Karpas-422 (cell line): ENCODE data around the gene PTPRD. TPM values are rescaled to one million over a fixed set of nuclear protein-coding genes. Genes with fewer than 3 reads are reported as not detected.

ENCODE experiments used
- DNase-seq: peaks from one replicate; pipeline ENCODE4 v3.0.0-alpha.2; 2015
- H2AFZ ChIP-seq: fragments of 200-600 bp; sonication (generic); 2 replicates; pipeline ENCODE4 v1.6.1; 2014; ENCODE audit warnings: antibody characterized with exemption, low read length, mixed read lengths
- H3K27ac ChIP-seq: fragments of 200-600 bp; sonication (generic); 2 replicates; pipeline ENCODE4 v1.5.1; 2014; ENCODE audit warnings: mild to moderate bottlenecking, low read length, moderate library complexity
- H3K27me3 ChIP-seq: fragments of 200-600 bp; sonication (generic); 2 replicates; pipeline ENCODE4 v1.6.1; 2014; ENCODE audit warnings: low read length, mixed read lengths
- H3K36me3 ChIP-seq: fragments of 200-600 bp; sonication (generic); 2 replicates; pipeline ENCODE4 v1.6.1; 2014; ENCODE audit warnings: low read length, mixed read lengths; ENCODE audit not compliant: insufficient read depth
- H3K4me1 ChIP-seq: fragments of 200-600 bp; sonication (generic); 2 replicates; pipeline ENCODE4 v1.6.1; 2014; ENCODE audit warnings: mild to moderate bottlenecking, low read length, mixed read lengths
- H3K4me2 ChIP-seq: fragments of 200-600 bp; sonication (generic); 2 replicates; pipeline ENCODE4 v1.6.1; 2014; ENCODE audit warnings: low read length, low read depth, mild to moderate bottlenecking; ENCODE audit not compliant: poor library complexity, severe bottlenecking
- H3K4me3 ChIP-seq: fragments of 200-600 bp; sonication (generic); 2 replicates; pipeline ENCODE4 v1.5.1; 2014; ENCODE audit warnings: mild to moderate bottlenecking, antibody characterized with exemption, low read length, mixed read lengths
- H3K79me2 ChIP-seq: fragments of 200-600 bp; sonication (generic); 2 replicates; pipeline ENCODE4 v1.6.1; 2014; ENCODE audit warnings: mild to moderate bottlenecking, low read length, mixed read lengths
- H3K9ac ChIP-seq: fragments of 200-600 bp; sonication (generic); 2 replicates; pipeline ENCODE4 v1.6.0; 2014; ENCODE audit warnings: low read length
- H3K9me2 ChIP-seq: fragments of 200-600 bp; sonication (generic), shearing (Covaris generic); replicated peaks from 2 replicates; pipeline ENCODE4 v1.6.0; 2014; ENCODE audit warnings: mild to moderate bottlenecking, low read length, moderate library complexity; ENCODE audit not compliant: insufficient read depth
- H3K9me3 ChIP-seq: fragments of 300-700, 200-600 bp; sonication (generic); 2 replicates; pipeline ENCODE4 v1.6.1; 2014; ENCODE audit warnings: low read length, mixed read lengths
- H4K20me1 ChIP-seq: fragments of 200-600 bp; sonication (generic); 2 replicates; pipeline ENCODE4 v1.6.1; 2014; ENCODE audit warnings: mild to moderate bottlenecking, antibody characterized with exemption, low read length, low read depth; ENCODE audit not compliant: insufficient read depth
- total RNA-seq: library from RNA; depleted of rRNA; stranded (reverse); fragments of >200 nt; shearing (Covaris generic); gene quantifications from 2 replicates; pipeline ENCODE4 v1.2.3, GENCODE V29; 2014; ENCODE audit warnings: low replicate concordance

The PTPRD gene
- total RNA-seq, 1 experiment from 2014 or later, result 0.63 TPM

- no peaks in the 10 kb centered on the region for H3K79me2 ChIP-seq
- H3K9me3 ChIP-seq, result peaks cover 11% of the 10 kb centered on the region
- no peaks in the 10 kb centered on the region; the same call in 1 of the 2 replicates for H3K36me3 ChIP-seq
- no peaks in the 10 kb centered on the region for H4K20me1 ChIP-seq
- no peak overlapping the region for H3K9ac ChIP-seq
- no peak for DNase-seq
- no peak overlapping the region for H3K4me3 ChIP-seq
- H3K4me1 ChIP-seq, result no peaks in the 10 kb centered on the region
- H3K9me2 ChIP-seq, result no peaks in the 10 kb centered on the region
- H3K27me3 ChIP-seq, result no peaks in the 10 kb centered on the region
- H3K27ac ChIP-seq, result no peak overlapping the region
- no peak overlapping the region for H2AFZ ChIP-seq
- no peak overlapping the region for H3K4me2 ChIP-seq
Measured at GRCh38 chr9:8724284-8725018, 1888.4 kb downstream of the PTPRD start.

GRCh38 chr9:8723195-8723594 lies 1889.6 kb downstream of the PTPRD start:
- H3K27ac ChIP-seq, result no peak overlapping the region
- no peak overlapping the region for H3K4me2 ChIP-seq
- no peaks in the 10 kb centered on the region for H3K4me1 ChIP-seq
- no peak overlapping the region for H3K9ac ChIP-seq
- H3K79me2 ChIP-seq, result no peaks in the 10 kb centered on the region
- H3K27me3 ChIP-seq, result no peaks in the 10 kb centered on the region
- DNase-seq, result no peak
- H3K9me2 ChIP-seq, result no peaks in the 10 kb centered on the region
- H4K20me1 ChIP-seq, result no peaks in the 10 kb centered on the region
- no peak overlapping the region for H2AFZ ChIP-seq
- no peaks in the 10 kb centered on the region; the same call in 1 of the 2 replicates for H3K36me3 ChIP-seq
- no peak overlapping the region for H3K4me3 ChIP-seq
- H3K9me3 ChIP-seq, result peaks cover 5% of the 10 kb centered on the region

- Histone ChIP-seq H3K4me1 (no peaks in the 10 kb centered on the region), H3K4me2 (no peak overlapping the region), H4K20me1 (no peaks in the 10 kb centered on the region), H3K79me2 (no peaks in the 10 kb centered on the region), H3K9ac (no peak overlapping the region), H3K9me2 (no peaks in the 10 kb centered on the region), H3K4me3 (no peak overlapping the region), H3K27me3 (no peaks in the 10 kb centered on the region), H3K27ac (no peak overlapping the region), H2AFZ (no peak overlapping the region), H3K36me3 (no peaks in the 10 kb centered on the region), H3K9me3 (peaks cover 4% of the 10 kb centered on the region)
- no peak for DNase-seq
Measured at GRCh38 chr9:8719833-8720486, 1892.8 kb downstream of the PTPRD start.

GRCh38 chr9:8718121-8718725 lies 1894.6 kb downstream of the PTPRD start:
- Histone ChIP-seq H3K4me1 (no peaks in the 10 kb centered on the region), H3K27ac (no peak overlapping the region), H3K27me3 (no peaks in the 10 kb centered on the region), H3K9me3 (peaks cover 4% of the 10 kb centered on the region), H2AFZ (no peak overlapping the region), H3K4me3 (no peak overlapping the region), H3K9ac (no peak overlapping the region), H3K4me2 (no peak overlapping the region), H3K9me2 (no peaks in the 10 kb centered on the region), H3K79me2 (no peaks in the 10 kb centered on the region), H3K36me3 (no peaks in the 10 kb centered on the region), H4K20me1 (no peaks in the 10 kb centered on the region)
- no peak for DNase-seq

GRCh38 chr9:8717146-8717545 lies 1895.7 kb downstream of the PTPRD start:
- no peaks in the 10 kb centered on the region for H3K9me2 ChIP-seq
- no peak for DNase-seq
- H3K9ac ChIP-seq, result no peak overlapping the region
- peaks cover 4% of the 10 kb centered on the region for H3K9me3 ChIP-seq
- H4K20me1 ChIP-seq, result no peaks in the 10 kb centered on the region
- H3K4me3 ChIP-seq, result no peak overlapping the region
- no peaks in the 10 kb centered on the region for H3K36me3 ChIP-seq
- no peaks in the 10 kb centered on the region for H3K4me1 ChIP-seq
- H3K79me2 ChIP-seq, result no peaks in the 10 kb centered on the region
- H3K27me3 ChIP-seq, result no peaks in the 10 kb centered on the region
- no peak overlapping the region for H3K27ac ChIP-seq
- no peak overlapping the region for H3K4me2 ChIP-seq
- no peak overlapping the region for H2AFZ ChIP-seq

- peaks cover 4% of the 10 kb centered on the region for H3K9me3 ChIP-seq
- no peak overlapping the region for H3K4me3 ChIP-seq
- no peaks in the 10 kb centered on the region for H3K9me2 ChIP-seq
- H4K20me1 ChIP-seq, result no peaks in the 10 kb centered on the region
- H3K9ac ChIP-seq, result no peak overlapping the region
- no peaks in the 10 kb centered on the region for H3K4me1 ChIP-seq
- no peak overlapping the region for H2AFZ ChIP-seq
- H3K27me3 ChIP-seq, result no peaks in the 10 kb centered on the region
- no peaks in the 10 kb centered on the region for H3K79me2 ChIP-seq
- no peaks in the 10 kb centered on the region for H3K36me3 ChIP-seq
- no peak overlapping the region for H3K4me2 ChIP-seq
- no peak for DNase-seq
- H3K27ac ChIP-seq, result no peak overlapping the region
Measured at GRCh38 chr9:8715788-8716187, 1897.0 kb downstream of the PTPRD start.

- Histone ChIP-seq H3K4me1 (no peaks in the 10 kb centered on the region), H3K27me3 (no peaks in the 10 kb centered on the region), H3K79me2 (no peaks in the 10 kb centered on the region), H3K9ac (no peak overlapping the region), H3K9me2 (no peaks in the 10 kb centered on the region), H2AFZ (no peak overlapping the region), H3K4me3 (no peak overlapping the region), H3K9me3 (peaks cover 4% of the 10 kb centered on the region; the same call in 1 of the 2 replicates), H3K27ac (no peak overlapping the region), H3K4me2 (no peak overlapping the region), H4K20me1 (no peaks in the 10 kb centered on the region), H3K36me3 (no peaks in the 10 kb centered on the region)
- DNase-seq, result no peak
Measured at GRCh38 chr9:8713811-8714165, 1899.0 kb downstream of the PTPRD start.

GRCh38 chr9:8713149-8713810 lies 1899.5 kb downstream of the PTPRD start:
- Histone ChIP-seq H4K20me1 (no peaks in the 10 kb centered on the region), H3K9me2 (no peaks in the 10 kb centered on the region), H3K9me3 (peaks cover 4% of the 10 kb centered on the region; the same call in 1 of the 2 replicates), H2AFZ (no peak overlapping the region), H3K4me2 (no peak overlapping the region), H3K27ac (no peak overlapping the region), H3K79me2 (no peaks in the 10 kb centered on the region), H3K36me3 (no peaks in the 10 kb centered on the region), H3K4me1 (no peaks in the 10 kb centered on the region), H3K27me3 (no peaks in the 10 kb centered on the region), H3K4me3 (no peak overlapping the region), H3K9ac (no peak overlapping the region)
- DNase-seq, result no peak
